ENCODE results near the gene KAZN. TPM values are rescaled to one million over a fixed set of nuclear protein-coding genes. Genes with fewer than 3 reads are reported as not detected.

The KAZN gene
- total and polyA plus RNA-seq, 2 of the 8 experiments (the other 6 are each of a cell fraction or from before 2014, with no cell fraction given): 3.7 to 11.8 TPM

DNA sequence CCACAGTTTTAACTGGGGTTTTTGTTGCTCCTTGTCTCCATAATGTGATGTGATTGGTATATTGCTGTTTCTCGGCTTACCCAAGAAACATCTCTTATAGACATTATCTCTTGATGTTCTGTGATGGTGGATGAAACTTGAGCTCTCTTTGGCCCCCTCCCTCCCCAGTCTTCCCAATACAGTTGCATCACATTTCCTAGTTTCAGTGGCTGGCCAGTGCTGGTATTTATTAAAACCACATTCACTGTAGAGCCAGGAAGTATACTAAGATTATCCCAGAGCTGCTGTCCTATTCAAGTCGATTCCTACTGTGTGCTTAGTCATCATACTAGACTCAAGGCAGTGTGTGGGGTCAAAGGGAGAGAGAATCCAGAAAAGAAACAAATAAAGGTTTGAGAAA, 244.4 kb downstream of the KAZN start:
- Histone ChIP-seq H3K4me2 (ENCODE audit: insufficient read depth in 1 of 2, low read depth in 2 of 2, low read length in 2 of 2) (no peak overlapping the region), H4K8ac (ENCODE audit: extremely low read depth, insufficient read depth, low read length) (no peak overlapping the region), H4K91ac (replicated peaks; ENCODE audit: insufficient read length, low read length) (no peak overlapping the region), H3K36me3 (ENCODE audit: control insufficient read depth in 2 of 4, insufficient read depth in 4 of 4, low read length in 3 of 4) (no peaks in the 10 kb centered on the region), H2AK5ac (ENCODE audit: low read depth, low read length) (no peak overlapping the region), H2BK20ac (ENCODE audit: low read length) (no peak overlapping the region), H3K23ac (ENCODE audit: insufficient read length) (no peak overlapping the region), H3K4ac (replicated peaks; ENCODE audit: insufficient read length, low read depth, low read length) (no peak overlapping the region), H3K9me3 (ENCODE audit: insufficient read depth in 2 of 2, low read depth in 1 of 2, low read length in 1 of 2) (peaks cover 10 to 13% of the 10 kb centered on the region in 2 experiments), H3K18ac (ENCODE audit: extremely low read depth, low read length) (no peak overlapping the region), H2BK120ac (replicated peaks; ENCODE audit: low read depth, low read length) (no peak overlapping the region), H3K79me2 (ENCODE audit: control insufficient read depth in 1 of 2, insufficient read depth in 2 of 2, low read length in 2 of 2) (0 out of 4 replicates have a peak, but pooled peaks cover 0 to 3% of the 10 kb centered on the region in 2 experiments), H3K4me3 (ENCODE audit: extremely low read depth in 1 of 4, insufficient read depth in 2 of 4, low read depth in 3 of 4, low read length in 4 of 4) (no peak overlapping the region), H4K20me1 (replicated peaks in 1 of 2; ENCODE audit: control insufficient read depth in 1 of 2, insufficient read depth in 2 of 2, low read length in 2 of 2) (no peaks in the 10 kb centered on the region), H4K5ac (ENCODE audit: insufficient read length, low read depth, low read length) (no peak overlapping the region), H3K27ac (ENCODE audit: low read depth, low read length) (no peak overlapping the region), H3K27me3 (replicated peaks in 1 of 4; ENCODE audit: control insufficient read depth in 3 of 4, extremely low read depth in 1 of 4, insufficient read depth in 3 of 4, low read length in 3 of 4) (no peaks in the 10 kb centered on the region), H2BK15ac (ENCODE audit: low read length) (no peak overlapping the region), H3K79me1 (ENCODE audit: low read depth, low read length) (no peaks in the 10 kb centered on the region; the same call in 1 of the 2 replicates), H3K14ac (ENCODE audit: insufficient read length) (no peak overlapping the region), H3K56ac (replicated peaks; ENCODE audit: insufficient read length, low read depth, low read length) (no peak overlapping the region), H2BK12ac (ENCODE audit: low read depth, low read length) (no peak overlapping the region), H2BK5ac (ENCODE audit: low read depth, low read length) (no peak overlapping the region), H3K9ac (replicated peaks in 1 of 4; ENCODE audit: extremely low read depth in 1 of 4, low read depth in 3 of 4, low read length in 3 of 4) (no peak overlapping the region), H3K23me2 (ENCODE audit: low read depth, low read length) (peaks cover 9% of the 10 kb centered on the region; the same call in 1 of the 2 replicates), H2AFZ (ENCODE audit: low read length) (no peak overlapping the region), H3K4me1 (replicated peaks in 1 of 4; ENCODE audit: control insufficient read depth in 3 of 4, insufficient read depth in 4 of 4, low read length in 3 of 4) (no peaks in the 10 kb centered on the region)
- ChIA-PET POLR2A (ENCODE audit: partially characterized antibody) (interaction anchor here (0.7 kb wide), 1 partner anchor 402 kb away, joined by 3 read pairs; no protein-coding TSS in a partner anchor), CTCF (ENCODE audit: partially characterized antibody) (interaction anchor here (0.8 kb wide), 1 partner anchor 38 kb away, joined by 3 read pairs; no protein-coding TSS in a partner anchor)
- FAIRE-seq (no peak), DNase-seq (ENCODE audit: low read depth in 1 of 2, low spot score in 2 of 2) (no peak)
- 93% methylated on average over 2 of the region's 2 CpGs; no CpG with 5 or more reads in 1 of the 2 experiments for WGBS, 2 experiments (ENCODE audit: extremely low coverage in 1 of 2, insufficient coverage in 1 of 2, insufficient read length in 1 of 2, insufficient replicate concordance in 2 of 2, low coverage in 1 of 2, low lambda C conversion rate in 2 of 2, missing lambda C conversion rate in 1 of 2)
- no peak for TF ChIP-seq YY1 (IDR thresholded peaks at IDR 0.05; ENCODE audit: low read depth, low read length)
- TF ChIP-seq BRCA1 (IDR thresholded peaks at IDR 0.05; ENCODE audit: low read depth, low read length): no peak
- TF ChIP-seq ASH2L (IDR thresholded peaks at IDR 0.05; ENCODE audit: low read length): no peak
- TF ChIP-seq GTF2F1 (IDR thresholded peaks at IDR 0.05; ENCODE audit: borderline replicate concordance, low read depth, low read length): no peak
- TF ChIP-seq CBX5 (IDR thresholded peaks at IDR 0.05; ENCODE audit: low read depth, low read length): no peak
- TF ChIP-seq TBP (IDR thresholded peaks at IDR 0.05; ENCODE audit: low read depth, low read length): no peak
- TF ChIP-seq EP300 (IDR thresholded peaks at IDR 0.05; ENCODE audit: borderline replicate concordance in 1 of 2, low read depth in 2 of 2, low read length in 2 of 2): no peak
- TF ChIP-seq, protein P1, sequence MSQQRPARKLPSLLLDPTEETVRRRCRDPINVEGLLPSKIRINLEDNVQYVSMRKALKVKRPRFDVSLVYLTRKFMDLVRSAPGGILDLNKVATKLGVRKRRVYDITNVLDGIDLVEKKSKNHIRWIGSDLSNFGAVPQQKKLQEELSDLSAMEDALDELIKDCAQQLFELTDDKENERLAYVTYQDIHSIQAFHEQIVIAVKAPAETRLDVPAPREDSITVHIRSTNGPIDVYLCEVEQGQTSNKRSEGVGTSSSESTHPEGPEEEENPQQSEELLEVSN (IDR thresholded peaks at IDR 0.05): no peak
- no peak for TF ChIP-seq JUND (IDR thresholded peaks at IDR 0.05; ENCODE audit: low read length)
- TF ChIP-seq EZH2 (IDR thresholded peaks at IDR 0.05; ENCODE audit: low read depth, low read length, severe bottlenecking): no peak
- no peak for TF ChIP-seq TEAD4 (IDR thresholded peaks at IDR 0.05; ENCODE audit: low read depth, low read length)
- TF ChIP-seq TAF7 (optimal IDR thresholded peaks at IDR 0.05; ENCODE audit: borderline replicate concordance, low read depth, low read length): no peak
- TF ChIP-seq SUZ12 (IDR thresholded peaks at IDR 0.05; ENCODE audit: low read length): no peak
- TF ChIP-seq RBBP5 (IDR thresholded peaks at IDR 0.05; ENCODE audit: borderline replicate concordance, low read depth, low read length): no peak
